Suppressor macrophage treated with lipopolysaccharide for 1 hour (primary cell): ENCODE data around the gene CARMIL1.

Experiments
- DNase-seq, 3 donors: peaks; one replicate each; pipeline ENCODE4 v3.0.0-alpha.2; 2020 to 2022

CARMIL1 gene

DNA sequence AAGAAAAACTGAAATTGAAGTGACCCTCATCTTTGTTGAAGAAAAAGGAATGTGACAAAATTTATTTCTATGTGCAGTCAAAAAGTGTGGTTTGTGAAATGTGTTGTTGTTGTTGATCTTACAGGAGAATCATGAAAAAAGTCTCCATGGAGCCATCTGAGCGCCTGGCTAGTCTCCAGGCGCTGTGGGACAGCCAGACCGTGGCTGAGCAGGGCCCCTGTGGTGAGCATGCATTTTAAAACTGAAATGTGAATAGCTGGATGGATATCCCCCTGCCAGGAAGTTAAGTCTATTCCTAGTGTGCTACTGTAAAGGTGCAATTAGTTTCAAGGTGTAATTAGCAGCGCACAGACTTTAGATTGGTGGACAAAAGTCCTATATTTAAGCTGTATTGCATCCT, 170.6 kb downstream of the CARMIL1 start:
- DNase-seq, result no peak

- no peak for DNase-seq
Measured at GRCh38 chr6:25450469-25451198, 171.5 kb downstream of the CARMIL1 start.

DNA sequence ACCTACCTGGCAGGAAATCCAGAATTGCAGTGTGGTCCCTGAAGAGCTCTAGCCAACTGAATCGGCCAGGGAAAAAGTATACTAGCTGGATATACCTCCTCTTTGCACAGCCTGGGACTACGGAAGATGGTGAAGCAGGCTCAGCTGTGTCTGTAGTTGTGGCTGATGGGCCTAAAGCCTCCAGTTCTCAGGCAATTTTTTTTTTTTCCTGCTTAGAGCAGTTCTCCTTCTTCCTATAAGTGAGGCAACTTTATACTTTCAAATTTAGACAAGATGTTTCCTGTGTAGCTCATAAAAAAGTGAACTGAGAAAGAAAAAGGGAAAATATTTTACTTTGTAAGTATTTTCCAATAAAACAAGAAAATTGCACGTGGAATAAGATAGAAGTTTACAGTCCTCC, 172.9 kb downstream of the CARMIL1 start:
- peak; percentile 50 to 73 (median 59) for DNase-seq

GRCh38 chr6:25453288-25453687, 174.1 kb downstream of the CARMIL1 start:
- peak in 1 of 3 donors; percentile 50 for DNase-seq

GRCh38 chr6:25454136-25454535, 175.0 kb downstream of the CARMIL1 start:
- DNase-seq, result peak in 2 of 3 donors; percentile 54 to 59

DNA sequence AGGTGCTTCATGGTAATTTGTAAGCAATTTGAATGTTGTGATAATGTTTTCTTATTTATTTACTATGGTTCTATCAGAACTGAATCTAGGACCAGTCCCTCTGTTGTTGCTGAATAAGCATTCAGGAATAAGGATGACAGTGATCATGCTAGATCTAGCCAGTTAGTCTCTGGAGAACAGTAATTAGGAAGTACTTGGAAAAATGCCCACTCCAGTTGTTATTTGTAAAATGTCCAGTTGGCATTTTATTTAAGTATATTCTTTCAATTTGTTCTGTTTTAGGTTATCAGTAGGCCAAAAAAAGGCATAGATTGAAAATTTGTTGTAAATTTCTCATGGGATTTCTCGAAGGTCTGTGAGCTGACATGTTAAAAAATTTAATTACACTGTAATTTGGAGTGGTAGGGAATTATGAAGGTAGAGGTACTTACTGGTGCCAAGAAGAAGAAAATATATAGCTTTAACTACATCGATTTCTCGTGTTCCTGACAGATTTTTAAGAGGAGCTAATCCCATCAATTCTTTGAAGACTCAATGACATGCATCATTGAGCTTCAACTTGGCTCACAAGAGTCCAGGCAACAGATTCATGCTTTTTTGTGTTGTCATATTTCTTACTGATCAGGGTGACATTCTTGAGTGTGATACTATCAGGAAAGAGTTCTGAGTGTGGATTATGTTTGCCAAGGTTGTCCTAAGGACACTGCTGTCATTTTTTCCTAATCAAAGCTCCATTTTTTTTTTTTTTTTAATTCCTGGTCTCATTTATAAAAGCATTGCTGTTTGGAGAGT, 177.3 kb downstream of the CARMIL1 start:
- DNase-seq, result no peak

DNA sequence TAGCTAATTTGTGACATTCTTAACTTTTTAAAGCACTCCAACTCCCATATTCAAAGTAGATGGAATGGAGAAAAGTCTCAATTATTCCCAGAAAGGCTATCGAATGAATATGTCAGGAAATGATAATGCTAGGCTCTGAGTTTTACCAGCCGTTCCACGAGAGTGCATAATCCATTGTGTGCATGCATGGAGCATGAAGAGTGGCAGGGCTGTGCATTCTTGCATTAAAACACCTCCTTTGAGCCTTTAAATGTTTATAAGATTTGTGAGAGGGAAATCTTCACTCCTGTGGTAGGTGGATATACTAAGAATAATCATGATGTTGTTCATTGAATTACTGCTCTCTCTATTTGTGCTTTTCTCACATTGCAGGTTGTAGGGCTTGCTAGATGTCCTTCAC, 178.3 kb downstream of the CARMIL1 start:
- DNase-seq, result no peak

DNA sequence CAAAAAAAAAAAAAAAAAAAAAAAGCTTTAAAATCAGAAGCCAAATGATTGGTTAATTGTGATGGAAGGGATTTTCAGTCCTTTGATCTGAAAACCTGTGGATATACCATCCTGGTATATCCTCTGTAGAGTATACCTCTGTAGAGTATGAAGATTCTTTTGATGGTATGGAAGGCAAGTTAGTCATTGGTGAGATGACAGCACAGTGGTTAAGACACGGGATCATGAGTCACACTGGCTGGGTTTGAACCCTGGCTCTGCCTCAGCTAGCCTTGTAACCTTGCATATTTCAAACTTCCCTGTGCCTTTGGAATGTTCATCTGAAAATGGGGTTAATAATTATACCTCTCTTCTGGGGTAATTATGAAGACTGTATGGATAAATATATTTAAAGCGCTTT, 179.3 kb downstream of the CARMIL1 start:
- DNase-seq, result peak; percentile 75 to 80 (median 78)

DNA sequence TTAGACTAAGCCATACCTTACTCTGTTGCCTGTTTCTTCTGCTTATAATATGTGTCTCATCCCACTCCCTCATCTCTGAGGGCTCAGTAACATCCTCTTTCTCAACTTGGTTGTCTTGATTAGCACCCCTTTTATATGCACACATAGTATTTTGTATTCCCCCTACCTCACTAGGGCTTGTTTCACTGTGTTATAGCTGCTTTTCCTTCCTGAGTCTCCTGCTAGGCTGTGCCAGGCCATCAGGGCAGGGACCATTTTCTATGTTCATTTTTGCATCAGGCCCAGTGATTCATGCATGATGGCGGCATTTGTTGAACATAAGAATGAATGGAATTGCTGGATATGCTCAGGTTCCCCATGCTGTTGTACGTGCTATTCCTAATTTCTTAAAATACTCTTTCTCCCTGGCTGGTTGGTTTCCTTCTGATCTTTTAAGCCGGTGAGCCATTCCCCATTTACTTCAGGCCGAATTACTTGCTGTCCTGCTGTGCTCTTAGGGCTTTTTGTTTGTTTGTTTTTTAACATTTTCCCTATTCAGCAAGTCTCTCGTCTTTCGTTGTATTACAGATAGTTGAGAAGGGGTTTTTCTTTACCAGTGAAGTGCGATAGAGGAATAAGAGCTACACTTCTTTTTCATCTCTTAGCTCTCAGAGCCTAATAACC, 183.2 kb downstream of the CARMIL1 start:
- no peak for DNase-seq

GRCh38 chr6:25463441-25463840, 184.3 kb downstream of the CARMIL1 start:
- DNase-seq, result peak; percentile 80 to 91 (median 86)

- DNase-seq, result no peak
Measured at GRCh38 chr6:25464225-25464624, 185.1 kb downstream of the CARMIL1 start.

- no peak for DNase-seq
Measured at GRCh38 chr6:25465941-25466340, 186.8 kb downstream of the CARMIL1 start.

- no peak for DNase-seq
Measured at GRCh38 chr6:25468881-25469280, 189.7 kb downstream of the CARMIL1 start.

GRCh38 chr6:25469797-25470388, 190.7 kb downstream of the CARMIL1 start:
- DNase-seq, result no peak

DNA sequence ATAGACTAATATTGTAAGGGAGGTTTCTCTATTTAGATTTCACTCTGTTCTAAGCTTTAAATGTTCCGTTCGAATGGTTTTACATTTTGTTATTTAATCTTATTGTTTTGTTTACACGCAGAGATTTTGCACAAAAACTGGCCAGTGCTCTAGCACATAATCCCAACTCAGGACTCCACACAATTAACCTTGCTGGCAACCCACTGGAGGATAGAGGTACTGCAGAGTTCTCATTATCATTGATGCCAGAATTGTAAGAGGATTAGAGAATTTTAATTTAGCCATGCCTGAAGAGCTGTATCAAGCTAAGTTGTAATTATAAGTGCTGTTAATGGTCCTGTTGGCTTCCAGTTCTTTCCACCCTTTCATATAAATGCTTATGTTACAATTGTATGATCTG, 193.1 kb downstream of the CARMIL1 start:
- no peak for DNase-seq

GRCh38 chr6:25472906-25473305, 193.7 kb downstream of the CARMIL1 start:
- no peak for DNase-seq

DNA sequence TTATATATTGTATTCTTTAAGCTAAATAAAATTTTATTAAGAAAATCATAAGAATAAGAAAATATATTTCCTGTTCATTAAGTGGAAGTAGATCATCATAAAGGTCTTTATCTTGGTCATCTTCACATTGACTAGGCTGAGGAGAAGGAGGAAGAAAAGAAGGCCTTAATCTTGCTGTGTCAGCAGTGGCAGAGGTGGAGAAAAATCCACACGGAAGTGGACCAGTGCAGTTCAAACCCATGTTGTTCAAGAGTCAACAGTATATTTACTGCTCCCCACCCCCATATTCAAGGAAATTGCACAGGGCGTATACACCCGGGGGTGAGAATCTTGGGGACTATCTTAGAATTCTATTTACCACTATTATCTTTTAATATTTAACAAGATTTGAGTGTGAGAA, 194.3 kb downstream of the CARMIL1 start:
- DNase-seq, result no peak

GRCh38 chr6:25476126-25476525, 197.0 kb downstream of the CARMIL1 start:
- no peak for DNase-seq

- no peak for DNase-seq
Measured at GRCh38 chr6:25477006-25477590, 197.9 kb downstream of the CARMIL1 start.

DNA sequence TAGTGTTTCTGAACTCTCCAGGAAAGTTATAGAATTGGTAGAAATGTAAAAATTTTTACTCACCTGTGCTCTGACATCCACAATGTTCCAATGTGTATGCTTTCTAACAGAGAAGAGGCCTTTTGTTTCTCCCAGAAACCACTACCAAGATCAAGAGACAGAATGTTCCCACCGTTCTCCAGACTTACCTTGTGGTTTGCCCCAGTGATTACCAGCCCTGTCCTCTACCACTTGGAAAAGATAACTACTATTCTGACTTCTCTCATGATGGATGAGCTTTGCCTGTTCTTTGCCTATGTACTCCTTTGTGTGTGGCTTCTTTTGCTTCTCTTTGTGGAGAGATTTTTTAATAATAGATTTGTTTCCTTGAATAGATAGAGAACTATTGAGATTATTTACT, 199.8 kb downstream of the CARMIL1 start:
- DNase-seq, result no peak

DNA sequence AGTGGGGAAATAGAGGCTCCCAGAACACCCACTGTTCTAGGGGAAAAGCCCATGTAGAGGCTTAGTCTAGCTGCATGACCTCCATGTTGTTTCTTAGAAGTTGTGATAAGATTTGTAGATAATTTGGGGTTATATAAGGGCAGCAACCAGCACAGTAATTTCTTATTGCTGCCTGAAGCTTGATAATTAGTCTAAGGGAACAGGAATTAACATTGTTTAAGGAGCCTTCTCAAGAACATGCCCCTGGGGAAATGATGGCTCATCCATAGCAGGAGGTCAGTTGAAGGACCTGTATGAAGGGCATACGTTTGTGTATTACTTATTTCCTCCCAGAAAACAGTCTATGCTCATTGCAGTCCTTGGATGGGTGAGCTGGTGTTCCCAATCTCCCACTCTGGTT, 202.1 kb downstream of the CARMIL1 start:
- DNase-seq, result no peak

DNA sequence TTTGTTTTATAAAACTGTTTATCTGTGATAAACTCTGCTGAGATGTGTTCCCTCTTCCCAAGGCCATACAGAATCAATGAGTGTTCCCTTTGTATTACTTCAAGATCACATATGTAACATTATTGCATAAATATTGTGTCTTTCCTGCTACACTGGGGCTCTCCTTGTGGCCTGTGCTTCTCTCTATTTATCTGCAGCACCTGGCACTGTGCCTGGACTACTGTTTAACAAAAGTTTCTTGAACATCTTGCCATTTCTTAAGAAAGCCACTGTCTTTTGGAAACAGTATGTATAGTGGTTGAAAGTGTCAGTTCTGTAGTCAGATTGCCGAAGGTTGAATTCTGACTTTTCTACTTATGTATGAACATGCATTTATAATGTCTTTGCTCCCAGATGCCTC, 203.8 kb downstream of the CARMIL1 start:
- no peak for DNase-seq

GRCh38 chr6:25483943-25484342, 204.8 kb downstream of the CARMIL1 start:
- no peak for DNase-seq
